Stimulated activated CD4-positive, alpha-beta T cell treated with anti-CD3 and anti-CD28 coated beads, Interleukin-1b, Interleukin-23, amount 100 ng/mL, for 1 hour (primary cell): Measurements from ENCODE around the gene PYGO2.
"Not testable (repeated sequence)": the region's sequence is repeated elsewhere in the genome, so short reads cannot be mapped to it uniquely, and the experiment has no call there.

ENCODE experiments used
- DNase-seq, 2 donors: peaks; one replicate each; pipeline ENCODE4 v3.0.0-alpha.2; 2020; ENCODE audit warnings: low read depth in 2 of 2

PYGO2 gene

GRCh38 chr1:155000726-155001424, 39.3 kb upstream of the PYGO2 start:
- peak; percentile 54 to 58 for DNase-seq

DNA sequence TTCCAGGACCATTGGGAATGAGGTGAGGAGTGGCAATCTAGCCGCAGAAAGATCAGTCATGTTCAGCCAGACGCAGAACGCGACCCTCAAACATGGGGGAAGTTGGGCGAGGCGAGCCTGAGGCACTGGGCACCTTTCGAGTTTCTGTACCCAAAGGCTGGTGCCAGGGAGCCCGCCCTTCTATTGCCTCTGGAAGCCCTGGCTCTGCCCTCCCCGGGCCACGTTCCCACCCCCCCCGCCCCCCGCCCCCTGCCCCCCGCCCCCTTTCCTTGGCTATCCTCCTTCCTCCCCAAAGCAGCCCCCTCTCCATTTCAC, 38.8 kb upstream of the PYGO2 start:
- no peak for DNase-seq

- peak in 1 of 2 donors; percentile 56 for DNase-seq
Measured at GRCh38 chr1:154999571-155000410, 38.2 kb upstream of the PYGO2 start.

- peak in 1 of 2 donors; percentile 58 for DNase-seq
Measured at GRCh38 chr1:154998818-154999570, 37.4 kb upstream of the PYGO2 start.

GRCh38 chr1:154998201-154998780, 36.7 kb upstream of the PYGO2 start:
- no peak for DNase-seq

DNA sequence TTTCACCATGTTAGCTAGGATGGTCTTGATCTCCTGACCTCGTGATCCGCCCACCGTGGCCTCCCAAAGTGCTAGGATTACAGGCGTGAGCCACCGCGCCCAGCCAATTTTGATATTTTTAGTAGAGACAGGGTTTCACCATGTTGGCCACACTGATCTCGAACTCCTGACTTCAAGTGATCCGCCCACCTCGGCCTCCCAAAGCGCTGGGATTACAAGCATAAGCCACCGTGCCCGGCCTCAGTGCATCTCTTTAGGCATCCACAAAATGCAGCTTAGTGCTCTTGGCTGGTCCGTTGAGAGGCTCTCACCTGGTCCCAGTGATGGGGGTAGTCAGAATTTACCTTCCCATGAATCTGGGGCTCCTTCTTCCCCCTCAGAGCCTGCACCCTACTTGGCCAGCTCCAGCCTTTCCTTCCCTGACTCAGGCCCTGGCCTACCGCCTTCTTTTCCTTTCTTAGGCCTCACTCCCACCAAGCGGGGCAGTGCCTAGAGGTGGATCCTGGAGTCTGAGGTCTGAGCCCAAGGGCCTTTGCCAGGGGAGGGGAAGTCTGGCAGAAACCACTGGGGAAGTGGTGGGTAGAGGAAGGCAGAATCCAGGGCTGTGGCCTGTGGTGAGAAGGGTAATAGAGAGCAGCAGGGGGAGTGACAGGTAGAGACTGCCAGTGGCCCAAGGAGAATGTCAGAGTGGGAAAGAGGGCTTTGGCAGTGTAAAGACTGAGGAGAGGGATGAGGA, 35.6 kb upstream of the PYGO2 start:
- DNase-seq, result no peak

DNA sequence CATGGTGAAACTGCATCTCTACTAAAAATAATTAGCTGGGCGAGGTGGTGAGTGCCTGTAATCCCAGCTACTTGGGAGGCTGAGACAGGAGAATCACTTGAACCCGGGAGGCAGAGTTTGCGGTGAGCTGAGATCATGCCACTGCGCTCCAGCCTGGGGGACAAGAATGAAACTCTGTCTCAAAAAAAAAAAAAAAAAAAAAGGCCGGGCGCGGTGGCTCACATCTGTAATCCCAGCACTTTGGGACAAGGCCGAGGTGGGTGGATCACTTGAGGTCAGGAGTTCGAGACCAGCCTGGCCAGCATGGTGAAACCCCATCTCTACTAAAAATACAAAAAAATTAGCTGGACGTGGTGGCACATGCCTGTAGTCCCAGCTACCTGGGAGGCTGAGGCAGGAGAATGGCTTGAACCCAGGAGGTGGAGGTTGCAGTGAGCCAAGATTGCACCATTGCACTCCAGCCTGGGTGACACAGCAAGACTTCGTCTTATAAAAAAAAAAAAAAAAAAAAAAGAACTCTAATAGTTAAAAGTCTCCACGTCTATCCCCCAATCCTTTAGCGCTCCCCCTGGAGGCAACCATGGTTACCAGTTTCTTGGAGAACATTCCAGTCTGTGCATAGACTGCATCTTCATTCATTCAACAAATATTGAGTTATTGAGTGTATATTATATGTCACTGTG, 33.9 kb upstream of the PYGO2 start:
- not testable (repeated sequence) for DNase-seq

- no peak for DNase-seq
Measured at GRCh38 chr1:154994591-154994990, 33.0 kb upstream of the PYGO2 start.

- no peak for DNase-seq
Measured at GRCh38 chr1:154994269-154994587, 32.6 kb upstream of the PYGO2 start.

DNA sequence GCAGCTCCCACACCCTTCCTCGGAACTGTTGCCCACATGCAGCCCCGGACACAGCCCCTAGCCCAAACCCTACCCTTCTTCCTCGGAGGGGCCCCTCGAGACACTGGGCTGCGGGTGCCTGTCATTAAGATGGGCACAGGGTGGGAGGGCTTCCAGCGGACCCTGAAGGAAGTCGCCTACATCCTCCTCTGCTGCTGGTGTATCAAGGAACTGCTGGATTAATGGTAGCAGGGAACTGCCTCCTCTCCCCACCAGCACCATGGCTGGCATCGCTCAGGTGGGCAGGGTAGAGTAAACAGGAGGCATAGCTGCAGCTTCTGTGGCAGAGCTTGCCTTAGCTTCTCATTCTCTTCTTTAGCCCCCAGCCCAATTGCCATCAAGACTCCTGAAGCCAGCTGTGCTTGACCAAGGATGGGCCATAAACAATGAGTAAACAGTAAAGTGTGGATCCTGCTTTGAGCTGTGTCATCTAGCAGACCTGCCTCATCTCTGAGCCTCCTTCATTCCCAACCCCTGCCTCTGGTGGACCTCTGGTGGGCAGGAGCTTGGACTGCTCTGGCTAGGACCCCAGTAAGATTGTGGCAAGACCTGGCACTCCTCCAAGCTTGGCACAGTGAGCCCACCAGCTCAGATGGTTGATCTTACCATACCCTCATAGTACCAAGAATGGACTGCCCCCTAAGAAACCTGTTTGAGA, 32.1 kb upstream of the PYGO2 start, which contains the start of gene LENEP:
LENEP (plus strand) TSS at position 15 of the 697 bp plus-strand sequence; CDS start at position 37, 22 bp downstream.
- DNase-seq, result no peak

DNA sequence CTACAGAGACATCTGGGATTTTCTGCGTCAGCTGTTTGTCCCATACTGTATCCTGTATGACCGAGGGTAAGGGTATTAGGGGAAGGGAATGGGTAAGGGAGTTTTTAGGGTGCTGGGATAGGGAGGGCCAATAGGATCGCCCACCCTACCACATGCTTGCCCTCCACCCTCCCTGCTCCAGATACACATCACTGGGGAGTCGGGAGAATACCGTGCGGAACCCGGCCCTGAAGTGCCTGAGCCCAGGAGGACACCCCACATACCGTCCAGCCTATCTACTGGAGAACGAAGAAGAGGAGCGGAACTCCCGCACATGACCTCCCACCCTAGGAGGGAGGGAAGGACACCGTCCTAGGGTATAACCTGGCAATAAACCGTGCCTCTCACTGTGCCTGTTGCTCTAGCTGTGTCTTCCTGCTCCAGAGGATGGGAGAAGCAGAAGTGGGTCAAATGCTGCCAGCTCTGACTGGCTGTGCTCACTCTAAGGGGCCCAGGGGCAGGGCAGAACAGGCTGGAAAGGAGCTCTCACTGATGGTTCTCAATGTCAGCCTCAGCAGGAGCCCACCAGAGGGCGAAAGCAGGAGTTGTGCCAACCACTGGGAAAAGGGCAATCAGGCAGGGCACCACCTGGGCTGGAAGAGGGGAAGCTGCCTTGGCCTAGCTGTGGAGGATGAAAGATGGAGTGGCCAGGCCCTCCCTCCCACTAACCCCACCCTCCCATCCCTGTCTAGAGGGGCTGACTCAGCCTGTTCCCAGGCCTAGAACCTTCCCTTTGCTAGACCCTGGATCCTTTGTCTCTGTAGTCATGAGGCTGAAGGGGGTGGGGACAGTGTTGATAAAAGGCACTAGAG, 31.4 kb upstream of the PYGO2 start:
- DNase-seq, result no peak

GRCh38 chr1:154990276-154990675, 28.7 kb upstream of the PYGO2 start:
- no peak for DNase-seq

- DNase-seq, result no peak
Measured at GRCh38 chr1:154989195-154989860, 27.7 kb upstream of the PYGO2 start.

DNA sequence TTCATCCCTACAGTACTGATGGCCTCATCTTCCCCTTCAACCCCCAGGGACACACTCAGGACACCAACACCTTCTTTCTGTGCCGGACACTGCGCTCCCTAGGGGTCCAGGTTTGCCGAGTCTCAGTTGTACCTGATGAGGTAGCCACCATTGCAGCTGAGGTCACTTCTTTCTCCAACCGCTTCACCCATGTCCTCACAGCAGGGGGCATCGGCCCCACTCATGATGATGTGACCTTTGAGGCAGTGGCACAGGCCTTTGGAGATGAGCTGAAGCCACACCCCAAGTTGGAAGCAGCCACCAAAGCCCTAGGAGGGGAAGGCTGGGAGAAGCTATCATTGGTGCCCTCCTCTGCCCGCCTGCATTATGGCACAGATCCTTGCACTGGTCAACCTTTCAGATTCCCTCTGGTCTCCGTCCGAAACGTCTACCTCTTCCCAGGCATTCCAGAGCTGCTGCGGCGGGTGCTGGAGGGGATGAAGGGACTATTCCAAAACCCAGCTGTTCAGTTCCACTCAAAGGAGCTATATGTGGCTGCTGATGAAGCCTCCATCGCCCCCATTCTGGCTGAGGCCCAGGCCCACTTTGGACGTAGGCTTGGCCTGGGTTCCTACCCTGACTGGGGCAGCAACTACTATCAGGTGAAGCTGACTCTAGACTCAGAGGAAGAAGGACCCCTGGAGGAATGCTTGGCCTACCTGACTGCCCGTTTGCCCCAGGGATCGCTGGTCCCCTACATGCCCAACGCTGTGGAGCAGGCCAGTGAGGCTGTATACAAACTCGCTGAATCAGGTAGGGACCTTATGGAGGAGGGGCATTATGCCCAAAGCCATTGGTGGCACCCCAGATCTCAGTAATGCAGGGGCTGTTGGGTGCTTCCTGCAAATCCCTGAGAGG, 26.7 kb upstream of the PYGO2 start:
- no peak for DNase-seq

GRCh38 chr1:154987326-154987725, 25.7 kb upstream of the PYGO2 start:
- no peak for DNase-seq

DNA sequence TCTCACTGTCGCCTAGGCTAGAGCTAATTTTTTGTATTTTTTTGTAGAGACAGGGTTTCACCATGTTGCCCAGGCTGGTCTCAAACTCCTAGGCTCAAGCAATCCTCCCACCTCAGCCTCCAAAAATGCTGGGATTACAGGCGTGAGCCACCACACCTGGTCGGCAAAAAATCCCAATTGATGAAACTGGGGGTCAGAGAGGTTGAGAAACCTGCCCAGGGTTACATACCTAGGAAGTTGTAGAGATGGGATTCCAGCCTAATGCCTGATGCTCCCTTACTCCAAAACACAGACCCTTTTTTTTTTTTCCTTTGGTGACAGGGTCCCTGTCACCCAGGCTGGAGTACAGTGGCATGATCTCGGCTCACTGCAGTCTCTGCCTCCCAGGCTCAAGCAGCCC, 25.2 kb upstream of the PYGO2 start:
- DNase-seq, result not testable (repeated sequence)

DNA sequence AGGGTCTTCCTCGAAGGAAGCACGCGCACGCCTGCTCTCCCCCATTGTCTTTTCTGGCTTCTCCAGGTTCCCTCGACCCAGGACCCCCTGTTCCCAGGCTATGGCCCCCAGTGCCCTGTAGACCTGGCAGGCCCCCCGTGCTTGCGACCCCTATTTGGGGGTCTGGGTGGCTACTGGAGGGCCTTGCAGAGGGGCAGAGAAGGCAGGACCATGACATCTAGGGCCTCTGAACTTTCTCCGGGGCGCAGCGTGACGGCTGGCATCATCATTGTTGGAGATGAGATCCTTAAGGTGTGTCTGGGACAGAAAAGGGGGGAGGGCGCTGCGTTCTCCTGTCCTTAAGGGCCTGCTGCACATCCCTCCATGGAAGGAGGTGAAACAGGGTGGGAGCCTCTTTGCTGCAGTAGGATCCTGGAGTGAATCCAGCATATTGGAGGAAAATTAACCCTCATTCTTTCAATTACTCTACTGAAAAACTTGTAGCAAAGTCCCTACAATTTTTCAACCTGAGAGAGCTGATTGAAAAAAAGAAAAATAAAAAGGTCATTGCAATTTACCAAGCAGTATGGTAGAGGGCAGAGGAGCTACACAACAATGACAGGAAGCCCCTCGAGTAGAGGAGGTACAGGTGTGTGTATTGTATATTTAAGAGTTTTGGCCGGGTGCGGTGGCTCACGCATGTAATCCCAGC, 22.3 kb upstream of the PYGO2 start:
- no peak for DNase-seq
